ENCODE measurements around the gene ASTN2.

The ASTN2 gene

DNA sequence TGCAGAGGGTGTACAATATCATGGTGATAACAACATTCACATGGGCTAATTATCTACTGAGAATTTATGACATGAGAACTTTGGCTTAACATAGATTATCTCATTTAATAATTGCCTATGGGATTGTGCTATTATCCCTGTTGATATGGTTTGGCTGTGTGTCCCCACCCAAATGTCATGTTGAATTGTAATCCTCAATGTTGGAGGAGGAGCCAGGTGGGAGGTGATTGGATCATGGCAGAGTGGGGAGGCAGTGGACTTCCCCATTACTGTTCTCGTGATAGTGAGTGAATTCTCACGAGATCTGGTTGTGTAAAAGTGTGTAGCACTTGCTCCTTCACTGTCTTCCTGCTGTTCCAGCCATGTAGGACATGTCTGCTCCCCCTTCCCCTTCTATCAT is 541.4 kb downstream of the ASTN2 start:
- Histone ChIP-seq H3K9me3 (replicated peaks in 1 of 2; ENCODE audit: control insufficient read depth in 2 of 2, insufficient read depth in 1 of 2, low read depth in 1 of 2, low read length in 2 of 2) (peaks cover 2 to 5% of the 10 kb centered on the region in 2 donors), H3K27me3 (ENCODE audit: control insufficient read depth in 3 of 3, insufficient read depth in 3 of 3, low read depth in 1 of 3, low read length in 3 of 3) (no peaks in the 10 kb centered on the region), H2BK5ac (ENCODE audit: low read length) (no peak overlapping the region), H2BK15ac (ENCODE audit: low read length) (no peak overlapping the region), H3K4me3 (ENCODE audit: low read length in 2 of 2) (no peak overlapping the region), H3K23ac (ENCODE audit: low read depth, low read length, poor library complexity) (no peak overlapping the region), H2BK12ac (ENCODE audit: low read length) (no peak overlapping the region), H2AK5ac (ENCODE audit: low read depth, low read length) (no peak overlapping the region), H3K79me1 (ENCODE audit: low read depth, low read length) (no peaks in the 10 kb centered on the region), H3K9ac (ENCODE audit: low read depth, low read length, poor library complexity) (no peak overlapping the region), H3K18ac (ENCODE audit: low read length) (no peak overlapping the region), H4K91ac (ENCODE audit: low read depth, low read length, poor library complexity) (no peak overlapping the region), H3K4me2 (ENCODE audit: insufficient read depth, low read length, poor library complexity, severe bottlenecking) (no peak overlapping the region), H3K4ac (ENCODE audit: low read length) (no peak overlapping the region), H2BK120ac (ENCODE audit: low read depth, low read length) (no peak overlapping the region), H4K8ac (ENCODE audit: low read depth, low read length) (no peak overlapping the region), H3K36me3 (replicated peaks in 1 of 2; ENCODE audit: control insufficient read depth in 2 of 2, insufficient read depth in 2 of 2, low read length in 2 of 2) (no peaks in the 10 kb centered on the region), H2AFZ (ENCODE audit: low read length) (no peak overlapping the region), H3K27ac (replicated peaks; ENCODE audit: low read length) (no peak overlapping the region), H3K4me1 (ENCODE audit: control insufficient read depth in 2 of 2, insufficient read depth in 1 of 2, low read depth in 1 of 2, low read length in 2 of 2) (no peaks in the 10 kb centered on the region), H3K14ac (ENCODE audit: low read length) (no peak overlapping the region)
- no peak for DNase-seq (ENCODE audit: low spot score)
- WGBS, 2 donors (ENCODE audit: extremely low coverage in 2 of 2, insufficient read length in 2 of 2, insufficient replicate concordance in 1 of 2) = no CpG with 5 or more reads among the region's 2 CpGs

DNA sequence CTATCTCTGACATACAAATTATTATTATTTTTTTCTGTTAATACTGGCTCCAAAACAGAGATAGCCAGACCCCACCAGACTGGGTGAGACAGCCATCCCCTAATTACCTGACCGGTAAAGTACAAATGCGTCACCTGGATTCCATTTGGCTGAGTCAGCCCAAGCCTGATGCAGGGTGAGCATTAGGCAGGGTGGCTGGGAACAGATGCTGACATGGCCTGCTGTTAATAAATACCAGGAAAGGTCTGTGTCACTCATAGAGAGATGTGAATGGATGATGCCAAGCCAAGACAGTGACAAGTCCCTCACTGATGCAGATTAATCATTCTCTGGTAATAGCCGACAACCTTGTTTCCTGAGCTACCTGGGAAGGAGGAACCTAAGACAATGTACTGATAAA is 544.3 kb downstream of the ASTN2 start:
- Histone ChIP-seq H3K23ac (ENCODE audit: low read depth, low read length, poor library complexity) (no peak overlapping the region), H2AK5ac (ENCODE audit: low read depth, low read length) (no peak overlapping the region), H3K18ac (ENCODE audit: low read length) (no peak overlapping the region), H3K4me2 (ENCODE audit: insufficient read depth, low read length, poor library complexity, severe bottlenecking) (no peak overlapping the region), H4K8ac (ENCODE audit: low read depth, low read length) (no peak overlapping the region), H3K4ac (ENCODE audit: low read length) (no peak overlapping the region), H2AFZ (ENCODE audit: low read length) (no peak overlapping the region), H3K27me3 (ENCODE audit: control insufficient read depth in 3 of 3, insufficient read depth in 3 of 3, low read depth in 1 of 3, low read length in 3 of 3) (no peaks in the 10 kb centered on the region), H2BK15ac (ENCODE audit: low read length) (no peak overlapping the region), H3K4me3 (ENCODE audit: low read length in 2 of 2) (no peak overlapping the region), H2BK5ac (ENCODE audit: low read length) (no peak overlapping the region), H3K9ac (ENCODE audit: low read depth, low read length, poor library complexity) (no peak overlapping the region), H3K4me1 (ENCODE audit: control insufficient read depth in 2 of 2, insufficient read depth in 1 of 2, low read depth in 1 of 2, low read length in 2 of 2) (no peaks in the 10 kb centered on the region), H3K79me1 (ENCODE audit: low read depth, low read length) (no peaks in the 10 kb centered on the region), H3K14ac (ENCODE audit: low read length) (no peak overlapping the region), H3K9me3 (replicated peaks in 1 of 2; ENCODE audit: control insufficient read depth in 2 of 2, insufficient read depth in 1 of 2, low read depth in 1 of 2, low read length in 2 of 2) (no peaks in the 10 kb centered on the region), H2BK12ac (ENCODE audit: low read length) (no peak overlapping the region), H3K27ac (replicated peaks; ENCODE audit: low read length) (no peak overlapping the region), H2BK120ac (ENCODE audit: low read depth, low read length) (no peak overlapping the region), H3K36me3 (replicated peaks in 1 of 2; ENCODE audit: control insufficient read depth in 2 of 2, insufficient read depth in 2 of 2, low read length in 2 of 2) (no peaks in the 10 kb centered on the region), H4K91ac (ENCODE audit: low read depth, low read length, poor library complexity) (no peak overlapping the region)
- WGBS, 2 donors (ENCODE audit: extremely low coverage in 2 of 2, insufficient read length in 2 of 2, insufficient replicate concordance in 1 of 2) = no CpG with 5 or more reads among the region's 3 CpGs
- DNase-seq (ENCODE audit: low spot score) = no peak

DNA sequence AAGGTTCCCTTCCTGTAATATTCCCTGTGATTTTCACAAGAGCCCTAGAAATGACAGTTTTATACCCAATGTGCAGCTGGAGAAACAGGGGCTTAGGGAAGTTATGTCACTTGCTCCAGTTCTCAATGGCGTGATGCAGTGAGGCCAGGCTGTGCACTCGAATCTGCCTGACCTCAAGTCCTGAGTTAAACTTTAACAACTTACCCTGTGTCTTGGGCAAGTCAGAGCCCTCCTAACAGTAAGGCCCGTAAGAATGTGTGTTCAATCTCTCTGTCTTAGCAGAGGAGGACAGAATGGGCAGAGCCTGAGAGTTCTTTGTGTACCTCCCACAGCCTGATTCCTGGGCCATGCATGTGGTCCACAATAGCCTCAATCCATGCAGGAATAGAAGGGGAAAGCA is 546.7 kb downstream of the ASTN2 start:
- no CpG with 5 or more reads among the region's 3 CpGs for WGBS, 2 donors (ENCODE audit: extremely low coverage in 2 of 2, insufficient read length in 2 of 2, insufficient replicate concordance in 1 of 2)
- Histone ChIP-seq H2AK5ac (ENCODE audit: low read depth, low read length) (no peak overlapping the region), H3K18ac (ENCODE audit: low read length) (no peak overlapping the region), H3K4ac (ENCODE audit: low read length) (no peak overlapping the region), H3K9me3 (replicated peaks in 1 of 2; ENCODE audit: control insufficient read depth in 2 of 2, insufficient read depth in 1 of 2, low read depth in 1 of 2, low read length in 2 of 2) (no peaks in the 10 kb centered on the region), H3K23ac (ENCODE audit: low read depth, low read length, poor library complexity) (no peak overlapping the region), H2BK5ac (ENCODE audit: low read length) (no peak overlapping the region), H3K4me2 (ENCODE audit: insufficient read depth, low read length, poor library complexity, severe bottlenecking) (no peak overlapping the region), H2BK12ac (ENCODE audit: low read length) (no peak overlapping the region), H3K36me3 (replicated peaks in 1 of 2; ENCODE audit: control insufficient read depth in 2 of 2, insufficient read depth in 2 of 2, low read length in 2 of 2) (no peaks in the 10 kb centered on the region), H4K91ac (ENCODE audit: low read depth, low read length, poor library complexity) (no peak overlapping the region), H3K27ac (replicated peaks; ENCODE audit: low read length) (no peak overlapping the region), H3K14ac (ENCODE audit: low read length) (no peak overlapping the region), H3K27me3 (ENCODE audit: control insufficient read depth in 3 of 3, insufficient read depth in 3 of 3, low read depth in 1 of 3, low read length in 3 of 3) (no peaks in the 10 kb centered on the region), H3K79me1 (ENCODE audit: low read depth, low read length) (no peaks in the 10 kb centered on the region), H2BK15ac (ENCODE audit: low read length) (no peak overlapping the region), H2AFZ (ENCODE audit: low read length) (no peak overlapping the region), H4K8ac (ENCODE audit: low read depth, low read length) (no peak overlapping the region), H3K4me1 (ENCODE audit: control insufficient read depth in 2 of 2, insufficient read depth in 1 of 2, low read depth in 1 of 2, low read length in 2 of 2) (no peaks in the 10 kb centered on the region), H2BK120ac (ENCODE audit: low read depth, low read length) (no peak overlapping the region), H3K9ac (ENCODE audit: low read depth, low read length, poor library complexity) (no peak overlapping the region), H3K4me3 (ENCODE audit: low read length in 2 of 2) (no peak overlapping the region)
- DNase-seq (ENCODE audit: low spot score) = no peak

DNA sequence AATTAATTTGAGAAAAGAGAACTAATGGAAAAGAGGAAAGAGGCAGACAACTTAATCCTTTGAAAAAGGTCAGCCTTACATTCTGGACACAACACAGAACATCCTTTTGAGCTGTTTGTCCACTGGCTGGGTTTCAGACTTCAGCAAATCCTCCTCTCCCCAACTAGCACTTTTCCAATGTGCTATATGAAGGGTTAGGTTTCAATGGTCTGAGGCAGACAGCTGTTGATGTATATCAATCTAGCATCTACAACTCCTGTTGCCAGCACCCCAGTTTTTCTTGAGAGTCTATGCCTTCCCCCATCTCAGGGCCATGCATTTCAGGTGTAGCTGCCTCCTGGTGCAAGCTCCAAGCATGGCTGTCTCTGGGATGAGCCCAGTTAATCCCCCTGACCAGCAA is 553.5 kb downstream of the ASTN2 start:
- no peak overlapping the region for H3K9ac ChIP-seq (ENCODE audit: low read depth, low read length, poor library complexity)
- no peaks in the 10 kb centered on the region for H3K4me1 ChIP-seq (ENCODE audit: control insufficient read depth in 2 of 2, insufficient read depth in 1 of 2, low read depth in 1 of 2, low read length in 2 of 2)
- no peak overlapping the region for H3K23ac ChIP-seq (ENCODE audit: low read depth, low read length, poor library complexity)
- H2AFZ ChIP-seq (ENCODE audit: low read length) = no peak overlapping the region
- H4K91ac ChIP-seq (ENCODE audit: low read depth, low read length, poor library complexity) = no peak overlapping the region
- H3K27ac ChIP-seq (replicated peaks; ENCODE audit: low read length) = no peak overlapping the region
- H3K4me2 ChIP-seq (ENCODE audit: insufficient read depth, low read length, poor library complexity, severe bottlenecking) = no peak overlapping the region
- no peaks in the 10 kb centered on the region for H3K79me1 ChIP-seq (ENCODE audit: low read depth, low read length)
- no peak overlapping the region for H3K4ac ChIP-seq (ENCODE audit: low read length)
- H3K14ac ChIP-seq (ENCODE audit: low read length) = no peak overlapping the region
- no peak for DNase-seq (ENCODE audit: low spot score)
- no peaks in the 10 kb centered on the region for H3K36me3 ChIP-seq (replicated peaks in 1 of 2; ENCODE audit: control insufficient read depth in 2 of 2, insufficient read depth in 2 of 2, low read length in 2 of 2)
- H3K9me3 ChIP-seq (replicated peaks in 1 of 2; ENCODE audit: control insufficient read depth in 2 of 2, insufficient read depth in 1 of 2, low read depth in 1 of 2, low read length in 2 of 2) = no peaks in the 10 kb centered on the region
- H2BK15ac ChIP-seq (ENCODE audit: low read length) = no peak overlapping the region
- no peak overlapping the region for H3K18ac ChIP-seq (ENCODE audit: low read length)
- no peak overlapping the region for H3K4me3 ChIP-seq (ENCODE audit: low read length in 2 of 2)
- no peak overlapping the region for H2AK5ac ChIP-seq (ENCODE audit: low read depth, low read length)
- H2BK120ac ChIP-seq (ENCODE audit: low read depth, low read length) = no peak overlapping the region
- no peak overlapping the region for H4K8ac ChIP-seq (ENCODE audit: low read depth, low read length)
- H3K27me3 ChIP-seq (ENCODE audit: control insufficient read depth in 3 of 3, insufficient read depth in 3 of 3, low read depth in 1 of 3, low read length in 3 of 3) = no peaks in the 10 kb centered on the region
- no peak overlapping the region for H2BK5ac ChIP-seq (ENCODE audit: low read length)
- H2BK12ac ChIP-seq (ENCODE audit: low read length) = no peak overlapping the region
